ENCODE measurements around the gene LHX2. TPM values are rescaled to one million over a fixed set of nuclear protein-coding genes. Genes with fewer than 3 reads are reported as not detected.

The LHX2 gene
- total RNA-seq, 2 experiments from 2014 or later = not detected

GRCh38 chr9:124010303-124010664, 1.3 kb upstream of the LHX2 start:
- peak overlapping the region; percentile 12 for H3K4me3 Mint-ChIP-seq
- peaks cover 9% of the 10 kb centered on the region for H3K36me3 Mint-ChIP-seq (ENCODE audit: low read depth)
- H3K4me1 Mint-ChIP-seq (ENCODE audit: low read depth) = peaks cover 13% of the 10 kb centered on the region
- peaks cover 74% of the 10 kb centered on the region for H3K27me3 Mint-ChIP-seq (ENCODE audit: low read depth)
- H3K9me3 Mint-ChIP-seq (ENCODE audit: insufficient read depth) = no peaks in the 10 kb centered on the region
- CTCF ChIA-PET = no interaction called here
- POLR2A ChIA-PET = no interaction called here
- ATAC-seq (no peak), DNase-seq (no peak)
- peak overlapping the region; percentile 21 for H3K27ac Mint-ChIP-seq

- ChIA-PET CTCF (no interaction called here), POLR2A (no interaction called here)
- Mint-ChIP-seq H3K9me3 (ENCODE audit: insufficient read depth) (no peaks in the 10 kb centered on the region), H3K36me3 (ENCODE audit: low read depth) (peaks cover 12% of the 10 kb centered on the region), H3K27ac (peak overlapping the region; percentile 21), H3K4me1 (ENCODE audit: low read depth) (peaks cover 13% of the 10 kb centered on the region), H3K27me3 (ENCODE audit: low read depth) (peaks cover 74% of the 10 kb centered on the region), H3K4me3 (no peak overlapping the region)
- no peak for ATAC-seq
- DNase-seq = no peak
Observed at GRCh38 chr9:124010665-124011321, 775 bp upstream of the LHX2 start.

GRCh38 chr9:124012368-124013301, 1.1 kb downstream of the LHX2 start:
- H3K27ac Mint-ChIP-seq = no peak overlapping the region
- H3K27me3 Mint-ChIP-seq (ENCODE audit: low read depth) = peaks cover 71% of the 10 kb centered on the region
- peaks cover 23% of the 10 kb centered on the region for H3K4me1 Mint-ChIP-seq (ENCODE audit: low read depth)
- H3K9me3 Mint-ChIP-seq (ENCODE audit: insufficient read depth) = no peaks in the 10 kb centered on the region
- ChIA-PET POLR2A (no interaction called here), CTCF (no interaction called here)
- H3K4me3 Mint-ChIP-seq = peak overlapping the region; percentile 12
- no peak for DNase-seq
- H3K36me3 Mint-ChIP-seq (ENCODE audit: low read depth) = peaks cover 19% of the 10 kb centered on the region
- ATAC-seq = no peak

DNA sequence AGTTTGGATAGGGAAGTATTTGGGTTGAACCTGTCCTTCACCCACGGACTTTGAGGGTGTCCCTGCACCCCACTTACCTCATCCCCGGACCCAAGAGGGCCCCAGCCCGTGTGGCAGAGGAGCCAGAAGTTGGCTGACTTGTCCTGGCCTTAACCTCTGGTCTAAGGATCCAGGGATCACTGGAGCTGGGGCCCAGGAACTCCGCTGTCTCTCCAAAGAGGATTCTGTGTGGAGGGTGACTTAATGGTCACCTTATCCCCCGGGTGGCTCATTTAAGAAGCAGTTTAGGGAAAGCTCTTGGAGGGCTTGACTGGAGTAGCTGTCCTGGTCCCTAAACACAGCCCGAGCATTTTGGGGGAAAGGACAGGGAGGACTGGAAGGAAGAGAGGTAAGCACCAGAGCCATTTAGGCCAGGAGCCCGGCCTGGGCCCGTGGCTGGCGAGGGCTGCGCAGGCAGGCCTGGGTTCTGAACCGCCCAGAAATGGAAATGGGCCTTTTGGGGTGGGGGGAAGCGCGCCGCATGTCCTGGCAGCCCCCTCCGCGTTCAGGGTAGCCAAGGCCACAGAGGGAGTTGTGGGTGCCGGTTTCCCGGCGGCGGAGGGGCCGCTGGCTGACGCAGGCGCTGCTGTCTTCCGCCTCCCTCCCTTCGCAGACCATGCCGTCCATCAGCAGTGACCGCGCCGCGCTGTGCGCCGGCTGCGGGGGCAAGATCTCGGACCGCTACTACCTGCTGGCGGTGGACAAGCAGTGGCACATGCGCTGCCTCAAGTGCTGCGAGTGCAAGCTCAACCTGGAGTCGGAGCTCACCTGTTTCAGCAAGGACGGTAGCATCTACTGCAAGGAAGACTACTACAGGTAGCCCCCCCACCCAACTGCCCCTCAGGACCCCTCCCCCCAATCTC, 2.0 kb downstream of the LHX2 start:
- H3K27me3 Mint-ChIP-seq (ENCODE audit: low read depth) = peaks cover 67% of the 10 kb centered on the region
- H3K9me3 Mint-ChIP-seq (ENCODE audit: insufficient read depth) = no peaks in the 10 kb centered on the region
- no peak overlapping the region for H3K27ac Mint-ChIP-seq
- POLR2A ChIA-PET = no interaction called here
- no peak overlapping the region for H3K4me3 Mint-ChIP-seq
- CTCF ChIA-PET = no interaction called here
- peaks cover 16% of the 10 kb centered on the region for H3K36me3 Mint-ChIP-seq (ENCODE audit: low read depth)
- no peak for DNase-seq
- peaks cover 20% of the 10 kb centered on the region for H3K4me1 Mint-ChIP-seq (ENCODE audit: low read depth)
- ATAC-seq = no peak

DNA sequence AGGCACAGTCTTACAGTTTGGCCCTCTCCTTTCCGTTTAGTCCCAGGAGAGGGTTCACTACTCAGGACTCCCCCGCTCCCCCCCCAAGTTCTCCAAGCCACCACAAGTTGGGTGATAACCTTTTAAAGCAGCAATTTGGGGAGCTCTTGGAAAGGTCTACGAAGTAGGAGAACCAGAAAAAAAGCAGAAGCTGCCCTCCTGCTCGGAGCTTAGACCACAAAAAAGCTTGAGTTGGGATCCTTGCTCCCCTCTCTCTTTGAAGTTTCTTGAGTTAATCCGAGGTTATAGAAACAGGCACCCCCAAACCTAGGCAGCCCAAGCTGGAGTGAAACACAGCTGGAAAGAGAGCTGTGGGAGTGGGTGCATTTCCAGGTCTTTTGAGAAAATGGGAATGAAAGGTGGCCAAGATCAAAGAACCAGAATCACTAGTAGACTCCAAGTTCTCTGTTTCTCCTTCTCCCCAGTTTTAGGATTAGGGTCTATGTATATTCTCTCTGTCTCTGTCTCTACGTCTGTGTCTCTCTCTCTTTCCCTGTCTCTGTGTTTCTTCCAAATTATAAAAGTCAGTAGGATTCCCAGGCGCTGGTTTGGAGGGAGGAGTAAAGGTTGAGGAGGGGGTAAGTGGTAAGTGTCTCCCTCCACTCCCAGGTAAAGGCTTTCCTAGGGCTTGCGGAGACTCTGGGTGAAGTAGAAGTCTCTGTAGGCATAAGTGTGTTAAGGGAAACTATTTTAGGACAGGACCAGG, 2.8 kb downstream of the LHX2 start:
- H3K27ac Mint-ChIP-seq = no peak overlapping the region
- peaks cover 18% of the 10 kb centered on the region for H3K4me1 Mint-ChIP-seq (ENCODE audit: low read depth)
- ATAC-seq (no peak), DNase-seq (no peak)
- H3K27me3 Mint-ChIP-seq (ENCODE audit: low read depth) = peaks cover 68% of the 10 kb centered on the region
- H3K4me3 Mint-ChIP-seq = peak overlapping the region; percentile 4
- H3K9me3 Mint-ChIP-seq (ENCODE audit: insufficient read depth) = no peaks in the 10 kb centered on the region
- CTCF ChIA-PET = interaction anchor here (0.6 kb wide), 1 partner anchor 780 kb away, joined by 3 read pairs; no protein-coding TSS in a partner anchor
- POLR2A ChIA-PET = no interaction called here
- peaks cover 16% of the 10 kb centered on the region for H3K36me3 Mint-ChIP-seq (ENCODE audit: low read depth)

DNA sequence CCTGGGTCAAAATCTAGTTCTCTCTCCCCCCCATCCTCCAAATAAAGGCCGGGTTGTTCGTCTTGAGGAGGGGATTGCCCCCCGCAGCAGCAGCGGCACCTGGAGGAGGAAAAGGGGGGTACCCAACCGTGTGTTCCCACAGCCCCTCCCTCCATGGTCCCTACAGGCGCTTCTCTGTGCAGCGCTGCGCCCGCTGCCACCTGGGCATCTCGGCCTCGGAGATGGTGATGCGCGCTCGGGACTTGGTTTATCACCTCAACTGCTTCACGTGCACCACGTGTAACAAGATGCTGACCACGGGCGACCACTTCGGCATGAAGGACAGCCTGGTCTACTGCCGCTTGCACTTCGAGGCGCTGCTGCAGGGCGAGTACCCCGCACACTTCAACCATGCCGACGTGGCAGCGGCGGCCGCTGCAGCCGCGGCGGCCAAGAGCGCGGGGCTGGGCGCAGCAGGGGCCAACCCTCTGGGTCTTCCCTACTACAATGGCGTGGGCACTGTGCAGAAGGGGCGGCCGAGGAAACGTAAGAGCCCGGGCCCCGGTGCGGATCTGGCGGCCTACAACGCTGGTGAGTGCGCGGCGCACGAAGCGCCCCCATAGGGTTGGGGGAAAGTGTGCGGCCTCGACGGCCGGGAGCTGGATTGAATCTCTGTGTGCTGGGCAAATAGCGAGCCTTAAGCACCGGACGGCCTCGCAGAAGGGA, 3.5 kb downstream of the LHX2 start:
- Mint-ChIP-seq H3K27me3 (ENCODE audit: low read depth) (peaks cover 67% of the 10 kb centered on the region), H3K4me3 (peak overlapping the region; percentile 5), H3K9me3 (ENCODE audit: insufficient read depth) (no peaks in the 10 kb centered on the region), H3K27ac (no peak overlapping the region), H3K4me1 (ENCODE audit: low read depth) (peaks cover 13% of the 10 kb centered on the region), H3K36me3 (ENCODE audit: low read depth) (peaks cover 15% of the 10 kb centered on the region)
- POLR2A ChIA-PET = no interaction called here
- ATAC-seq (no peak), DNase-seq (no peak)
- CTCF ChIA-PET = no interaction called here

- ChIA-PET CTCF (interaction anchor here (1.6 kb wide), 1 partner anchor 25 kb away, joined by 5 read pairs; no protein-coding TSS in a partner anchor), POLR2A (no interaction called here)
- H3K4me1 Mint-ChIP-seq (ENCODE audit: low read depth) = peaks cover 12% of the 10 kb centered on the region
- peaks cover 10% of the 10 kb centered on the region for H3K36me3 Mint-ChIP-seq (ENCODE audit: low read depth)
- H3K27me3 Mint-ChIP-seq (ENCODE audit: low read depth) = peaks cover 67% of the 10 kb centered on the region
- DNase-seq = no peak
- ATAC-seq = no peak
- no peaks in the 10 kb centered on the region for H3K9me3 Mint-ChIP-seq (ENCODE audit: insufficient read depth)
- peak overlapping the region; percentile 5 for H3K4me3 Mint-ChIP-seq
- no peak overlapping the region for H3K27ac Mint-ChIP-seq
Observed at GRCh38 chr9:124015661-124016131, 4.1 kb downstream of the LHX2 start.

DNA sequence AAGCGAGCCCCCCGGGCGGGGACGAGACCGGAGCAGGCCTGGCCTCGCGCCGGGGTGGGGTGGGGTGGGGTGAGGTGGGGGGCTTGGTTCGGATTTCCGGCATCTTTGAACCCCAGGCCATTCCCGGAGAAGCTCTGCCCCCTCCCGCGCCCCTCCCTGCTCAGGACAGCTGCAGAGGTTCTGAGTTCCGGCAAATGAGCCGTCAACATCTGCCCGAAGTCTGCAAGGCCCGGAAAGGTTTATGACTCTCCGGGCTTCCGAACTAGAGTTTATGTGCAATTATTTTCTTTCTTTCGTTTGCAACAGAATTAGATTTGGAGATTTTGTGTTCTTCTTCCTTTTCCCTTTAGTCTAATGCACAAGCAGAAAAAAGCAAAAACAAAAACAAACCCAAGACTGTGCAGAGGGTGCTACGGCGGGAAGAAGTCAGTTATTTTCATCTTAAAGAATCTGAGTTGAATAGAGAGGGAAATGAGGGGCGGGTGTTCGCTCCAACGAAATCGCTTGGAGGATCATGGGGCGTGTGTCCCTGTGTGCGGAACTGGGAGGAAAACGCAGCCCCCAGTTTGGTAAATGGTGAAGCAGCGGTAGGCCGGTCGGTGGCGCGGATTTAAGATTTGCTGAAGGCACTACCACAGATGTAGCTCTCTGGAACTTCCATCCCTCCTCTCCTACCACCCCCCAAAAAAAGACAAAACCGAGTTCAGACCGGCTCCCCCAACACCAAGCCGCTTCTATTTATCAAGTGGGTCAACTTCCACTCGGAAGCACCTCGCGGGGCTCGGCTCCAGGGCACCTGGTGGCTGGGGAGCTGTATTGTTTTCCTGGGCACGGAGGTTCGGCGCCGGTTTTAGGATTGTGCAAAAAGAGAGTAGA, 4.8 kb downstream of the LHX2 start:
- ATAC-seq = no peak
- ChIA-PET CTCF (interaction anchor here (1.2 to 1.6 kb wide), 2 partner anchors 24 to 473 kb away, joined by 3 to 5 read pairs; no protein-coding TSS in a partner anchor), POLR2A (no interaction called here)
- H3K27ac Mint-ChIP-seq = peak overlapping the region; percentile 55
- H3K4me3 Mint-ChIP-seq = peak overlapping the region; percentile 42
- DNase-seq = no peak
- H3K36me3 Mint-ChIP-seq (ENCODE audit: low read depth) = peaks cover 10% of the 10 kb centered on the region
- peaks cover 13% of the 10 kb centered on the region for H3K4me1 Mint-ChIP-seq (ENCODE audit: low read depth)
- H3K9me3 Mint-ChIP-seq (ENCODE audit: insufficient read depth) = no peaks in the 10 kb centered on the region
- peaks cover 72% of the 10 kb centered on the region for H3K27me3 Mint-ChIP-seq (ENCODE audit: low read depth)

GRCh38 chr9:124017051-124017928, 5.7 kb downstream of the LHX2 start:
- POLR2A ChIA-PET = no interaction called here

More at GRCh38 chr9:124017051-124017928, 5.7 kb downstream of the LHX2 start:
- Mint-ChIP-seq H3K4me1 (ENCODE audit: low read depth) (peaks cover 18% of the 10 kb centered on the region), H3K27me3 (ENCODE audit: low read depth) (peaks cover 81% of the 10 kb centered on the region), H3K4me3 (peak overlapping the region; percentile 42), H3K36me3 (ENCODE audit: low read depth) (peaks cover 10% of the 10 kb centered on the region), H3K9me3 (ENCODE audit: insufficient read depth) (no peaks in the 10 kb centered on the region), H3K27ac (peak overlapping the region; percentile 51)
- no peak for ATAC-seq
- no peak for DNase-seq
- CTCF ChIA-PET = interaction anchor here (1.2 to 1.6 kb wide), 3 partner anchors 13 to 474 kb away, joined by 3 to 5 read pairs (median 3); no protein-coding TSS in a partner anchor
